NCI-H2196 (cell line): ENCODE data around the gene LRRC38.
"Not testable (repeated sequence)": the region's sequence is repeated elsewhere in the genome, so short reads cannot be mapped to it uniquely, and the experiment has no call there.

Source experiments
- DNase-seq: peaks from one replicate; lab custom pipeline; 2025; ENCODE audit not compliant: unreplicated experiment; lab: John Stamatoyannopoulos, UW

LRRC38 gene

GRCh38 chr1:13513895-13514546, at the start of gene LRRC38:
Gene LRRC38 (minus strand): TSS chr1:13514003. CDS start chr1:13513593, 410 bp downstream.
- no peak for DNase-seq

GRCh38 chr1:13562981-13563380, 49.2 kb upstream of the LRRC38 start:
- DNase-seq = not testable (repeated sequence)

GRCh38 chr1:13560541-13560940, 46.7 kb upstream of the LRRC38 start:
- DNase-seq = no peak

GRCh38 chr1:13556224-13556764, 42.5 kb upstream of the LRRC38 start:
- no peak for DNase-seq

GRCh38 chr1:13554798-13555197, 41.0 kb upstream of the LRRC38 start:
- no peak for DNase-seq

- no peak for DNase-seq
Measured at GRCh38 chr1:13550663-13551062, 36.9 kb upstream of the LRRC38 start.

- no peak for DNase-seq
Measured at GRCh38 chr1:13549521-13549920, 35.7 kb upstream of the LRRC38 start.

- no peak for DNase-seq
Measured at GRCh38 chr1:13549021-13549420, 35.2 kb upstream of the LRRC38 start.

GRCh38 chr1:13548281-13548680, 34.5 kb upstream of the LRRC38 start:
- DNase-seq = no peak

GRCh38 chr1:13546791-13547190, 33.0 kb upstream of the LRRC38 start:
- DNase-seq = no peak

GRCh38 chr1:13544221-13544556, 30.4 kb upstream of the LRRC38 start:
- DNase-seq = no peak

GRCh38 chr1:13543451-13544220, 29.8 kb upstream of the LRRC38 start:
- DNase-seq = no peak

- no peak for DNase-seq
Measured at GRCh38 chr1:13541435-13542215, 27.8 kb upstream of the LRRC38 start.

- DNase-seq = no peak
Measured at GRCh38 chr1:13540866-13541265, 27.1 kb upstream of the LRRC38 start.

GRCh38 chr1:13539683-13540082, 25.9 kb upstream of the LRRC38 start:
- DNase-seq = no peak

- no peak for DNase-seq
Measured at GRCh38 chr1:13538832-13539231, 25.0 kb upstream of the LRRC38 start.

GRCh38 chr1:13536571-13536970, 22.8 kb upstream of the LRRC38 start:
- DNase-seq = no peak

- DNase-seq = no peak
Measured at GRCh38 chr1:13535227-13535626, 21.4 kb upstream of the LRRC38 start.

GRCh38 chr1:13528320-13528719, 14.5 kb upstream of the LRRC38 start:
- DNase-seq = no peak

- no peak for DNase-seq
Measured at GRCh38 chr1:13523780-13524477, 10.1 kb upstream of the LRRC38 start.

GRCh38 chr1:13520985-13521384, 7.2 kb upstream of the LRRC38 start:
- DNase-seq = no peak
